Embryonic facial prominence (tissue), 1 donor: ENCODE measurements around the gene KRR1.
"Not testable (repeated sequence)": the region's sequence is repeated elsewhere in the genome, so short reads cannot be mapped to it uniquely, and the experiment has no call there.

Experiments
- DNase-seq: peaks from one replicate; pipeline ENCODE4 v3.0.0-alpha.2; 2016; ENCODE audit errors: extremely low spot score

The KRR1 gene

DNA sequence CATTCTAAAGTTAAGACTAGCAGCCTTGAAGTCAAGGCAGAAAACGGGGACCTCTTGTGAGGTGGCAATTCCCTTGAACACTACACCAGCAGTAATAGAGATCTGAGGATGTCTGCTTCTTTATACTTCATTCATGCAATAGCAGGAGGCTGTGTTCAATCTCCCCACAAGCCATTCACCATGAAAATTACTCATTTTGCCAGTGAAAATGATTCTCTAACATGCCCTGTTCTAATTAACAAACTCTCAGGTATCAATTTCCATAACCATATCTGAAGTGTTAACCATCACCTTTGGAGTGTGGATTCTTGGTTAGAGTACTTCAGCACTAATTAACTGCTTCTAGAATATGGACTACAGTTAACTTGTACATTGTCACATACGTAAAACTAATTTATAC, 34.3 kb downstream of the KRR1 start:
- no peak for DNase-seq

DNA sequence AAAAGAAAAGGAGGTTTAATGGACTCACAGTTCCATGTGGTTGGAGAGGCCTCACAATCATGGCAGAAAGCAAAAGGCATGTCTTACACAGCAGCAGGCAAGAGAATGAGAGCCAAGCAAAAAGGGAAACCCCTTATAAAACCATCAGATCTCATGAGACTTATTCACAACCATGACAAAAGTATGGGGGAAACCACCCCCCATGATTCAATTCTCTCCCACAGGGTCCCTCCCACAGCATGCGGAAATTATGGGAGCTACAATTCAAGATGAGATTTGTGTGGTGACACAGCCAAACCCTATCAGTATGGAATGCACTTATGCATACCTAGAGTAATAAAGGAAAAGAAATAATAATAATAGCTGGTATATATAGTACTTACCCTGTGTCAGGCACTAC, 35.3 kb downstream of the KRR1 start:
- no peak for DNase-seq

DNA sequence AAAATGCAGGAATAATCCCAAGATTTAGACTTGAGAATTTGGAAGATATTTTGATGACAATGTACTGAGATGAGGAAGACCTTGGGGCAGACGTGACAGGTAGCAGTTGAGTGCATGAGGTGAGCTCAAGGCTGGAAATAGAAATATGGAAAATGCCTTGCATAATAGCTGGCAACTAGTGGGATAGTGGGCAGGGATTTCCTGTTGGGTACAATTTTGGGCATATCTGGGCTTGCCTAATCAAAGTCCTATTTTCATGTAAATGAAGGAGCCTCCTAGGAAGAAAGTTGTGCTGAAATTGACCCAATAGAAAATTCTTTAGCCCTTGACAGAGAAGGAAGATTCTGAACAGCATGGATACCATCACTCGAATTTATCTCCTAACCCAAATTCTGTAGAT, 37.3 kb downstream of the KRR1 start:
- DNase-seq: no peak

GRCh38 chr12:75471902-75472890, 39.2 kb downstream of the KRR1 start:
- no peak for DNase-seq

DNA sequence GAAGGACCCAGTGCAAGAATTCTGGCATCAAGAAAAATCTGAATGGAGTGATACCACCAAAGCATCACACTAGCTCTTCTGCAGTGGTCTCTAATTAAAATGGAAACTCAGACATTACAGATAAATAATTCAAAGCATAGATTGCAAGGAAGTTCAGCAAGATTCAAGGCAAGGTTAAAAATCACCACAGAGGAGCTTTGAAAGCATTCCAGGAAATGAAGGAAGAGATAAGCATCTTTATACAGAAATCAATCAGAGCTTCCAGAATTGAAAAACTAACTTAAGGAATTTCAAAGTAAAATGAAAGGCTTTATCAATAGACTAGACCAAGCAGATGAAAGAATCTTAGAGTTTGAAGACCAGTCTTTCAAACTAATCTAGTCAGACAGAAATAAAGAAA, 51.2 kb downstream of the KRR1 start:
- no peak for DNase-seq

DNA sequence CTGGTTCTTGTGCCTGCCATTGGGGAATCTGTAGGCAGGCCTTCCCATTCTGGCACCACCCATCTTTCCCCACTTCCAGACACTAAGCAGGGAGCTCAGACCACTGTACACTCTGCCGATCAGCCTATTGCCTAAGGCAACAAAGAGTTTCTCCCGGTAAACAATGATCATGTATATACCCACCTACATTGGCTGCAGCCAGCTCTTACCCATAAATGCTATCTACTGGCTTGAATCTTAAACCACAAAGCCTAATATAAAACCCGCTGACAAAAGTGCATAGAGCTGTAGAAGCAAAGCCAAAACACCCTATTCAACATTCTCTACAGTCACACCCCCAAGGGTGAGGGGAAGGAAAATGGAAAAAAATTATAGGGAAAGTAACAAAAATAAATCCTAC, 51.7 kb downstream of the KRR1 start:
- no peak for DNase-seq

DNA sequence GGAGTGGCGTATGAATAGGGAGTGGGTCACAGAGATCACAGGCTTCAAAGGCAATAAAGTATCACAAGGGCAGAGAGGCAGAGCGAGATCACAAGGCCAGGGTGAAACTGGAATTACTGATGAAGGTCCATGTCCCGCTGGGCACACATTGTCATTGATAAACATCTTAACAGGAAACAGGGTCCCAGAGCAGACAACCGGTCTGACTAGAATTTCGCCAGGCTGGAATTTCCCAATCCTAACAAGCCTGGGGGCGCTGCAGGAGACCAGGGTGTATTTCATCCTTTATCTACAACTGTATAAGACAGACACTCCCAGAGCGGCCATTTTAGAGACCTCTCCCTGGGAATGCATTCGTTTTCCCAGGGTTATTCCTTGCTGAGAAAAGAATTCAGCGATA, 53.5 kb downstream of the KRR1 start:
- not testable (repeated sequence) for DNase-seq

DNA sequence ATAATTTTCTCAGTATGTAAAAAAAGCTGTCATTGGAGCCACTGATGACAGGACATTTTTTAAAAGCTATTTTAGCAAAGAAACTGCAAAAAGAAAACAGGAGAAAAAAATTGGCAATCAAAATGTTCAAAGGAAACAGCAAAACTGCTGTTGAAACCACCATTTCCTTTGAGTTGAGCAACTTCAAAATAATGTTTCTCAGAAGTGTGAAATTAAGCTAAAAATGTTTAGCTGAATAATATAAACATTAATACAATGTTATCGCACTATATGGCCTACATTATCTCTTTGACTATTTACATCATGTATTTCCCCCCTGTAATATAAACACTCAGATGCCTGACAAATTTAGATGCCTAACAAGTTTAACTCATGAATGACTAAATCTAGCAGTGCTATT, 54.2 kb downstream of the KRR1 start:
- DNase-seq: no peak

DNA sequence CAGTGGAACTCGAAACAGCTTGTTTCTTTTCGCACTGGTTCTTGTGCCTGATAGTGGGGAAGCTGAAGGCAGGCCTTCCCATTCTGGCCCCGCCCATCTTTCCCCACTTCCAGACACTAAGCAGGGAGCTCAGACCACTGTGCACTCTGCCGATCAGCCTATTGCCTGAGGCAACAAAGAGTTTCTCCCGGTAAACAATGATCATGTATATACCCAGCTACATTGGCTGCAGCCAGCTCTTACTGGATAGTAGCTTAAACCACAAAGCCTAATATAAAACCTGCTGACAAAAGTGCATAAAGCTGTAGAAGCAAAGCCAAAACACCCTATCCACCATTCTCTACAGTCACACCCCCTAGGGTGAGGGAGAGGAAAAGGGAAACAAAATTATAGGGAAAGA, 55.6 kb downstream of the KRR1 start:
- DNase-seq: no peak

DNA sequence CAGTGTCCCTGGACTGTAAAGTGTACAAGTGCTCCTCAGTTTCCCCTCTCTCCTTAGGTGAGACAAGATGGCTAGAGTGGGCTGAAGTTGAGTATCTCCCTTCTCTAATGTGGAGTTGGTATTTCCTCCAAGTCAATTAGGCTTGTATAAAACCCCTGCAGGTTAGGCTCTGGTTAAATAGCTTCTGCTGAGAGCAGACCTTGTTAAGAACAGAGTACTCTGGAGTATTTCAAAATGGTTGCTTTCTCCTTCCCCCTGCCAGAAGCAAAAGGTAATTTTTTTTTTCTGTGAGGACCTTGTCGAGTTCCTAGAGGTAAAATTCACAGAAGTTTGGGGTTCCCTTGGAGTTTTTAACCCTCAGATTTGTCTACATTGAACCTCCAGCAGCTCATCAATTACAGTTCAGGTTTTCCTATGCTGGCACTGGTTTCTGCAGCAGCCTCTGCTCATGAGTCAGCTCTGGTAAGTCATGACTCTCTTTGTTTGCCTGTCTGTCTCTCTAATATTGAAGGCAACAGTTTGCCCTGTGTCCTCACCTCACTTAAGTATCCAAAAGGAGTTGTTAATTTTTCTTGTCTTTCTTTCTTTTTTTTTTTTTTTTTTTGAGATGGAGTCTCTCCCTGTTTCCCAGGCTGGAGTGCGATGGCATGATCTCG, 58.6 kb downstream of the KRR1 start:
- DNase-seq: no peak

DNA sequence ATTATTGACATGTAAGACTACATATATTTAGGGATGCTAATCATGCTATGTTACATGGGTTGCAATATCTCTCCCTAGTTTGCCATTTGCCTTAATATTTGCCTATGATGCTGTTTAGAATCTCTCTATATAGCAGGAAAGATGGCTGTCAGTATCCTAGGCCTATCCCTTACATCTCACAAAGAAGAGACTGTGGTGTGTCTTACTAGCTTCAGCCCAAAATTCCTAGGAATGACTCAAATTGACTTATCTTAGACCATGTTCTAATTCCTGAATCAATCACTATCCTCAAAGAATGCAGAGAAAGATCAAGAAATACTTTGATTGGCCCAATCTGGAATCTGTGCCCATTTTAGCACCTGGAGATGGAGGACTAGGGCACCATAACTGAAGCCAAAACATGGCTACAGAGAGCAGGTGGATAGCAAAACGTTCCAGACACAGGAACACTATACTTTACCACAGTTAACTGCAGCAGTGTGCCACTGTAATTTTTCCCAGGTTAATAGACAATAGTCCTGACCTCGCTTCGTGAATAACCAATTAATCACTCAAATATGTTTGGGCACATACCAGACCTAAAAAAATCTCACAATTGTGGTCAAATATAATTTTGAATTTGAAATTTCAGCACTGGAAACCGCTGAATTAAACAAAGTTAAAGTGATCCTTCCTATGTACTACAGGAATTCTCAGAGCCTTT, 63.6 kb downstream of the KRR1 start:
- no peak for DNase-seq

DNA sequence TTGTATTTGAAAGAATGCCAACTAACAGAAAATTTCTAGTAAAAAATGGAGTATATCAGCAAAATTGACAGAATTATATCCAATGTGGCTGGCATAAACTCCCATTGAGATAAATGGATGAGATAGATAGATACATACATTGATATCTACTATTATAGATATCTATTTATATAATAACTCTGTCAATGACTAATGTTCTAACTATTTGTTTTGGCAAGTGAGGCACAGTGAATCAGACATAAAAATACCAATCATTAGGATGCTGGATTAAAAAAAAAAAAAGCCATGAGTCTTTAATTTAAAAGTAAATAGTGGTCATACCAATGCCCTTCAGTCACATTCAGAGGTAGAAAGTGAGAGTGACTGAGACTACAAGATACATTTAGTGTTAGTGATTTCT, 64.6 kb downstream of the KRR1 start:
- no peak for DNase-seq

DNA sequence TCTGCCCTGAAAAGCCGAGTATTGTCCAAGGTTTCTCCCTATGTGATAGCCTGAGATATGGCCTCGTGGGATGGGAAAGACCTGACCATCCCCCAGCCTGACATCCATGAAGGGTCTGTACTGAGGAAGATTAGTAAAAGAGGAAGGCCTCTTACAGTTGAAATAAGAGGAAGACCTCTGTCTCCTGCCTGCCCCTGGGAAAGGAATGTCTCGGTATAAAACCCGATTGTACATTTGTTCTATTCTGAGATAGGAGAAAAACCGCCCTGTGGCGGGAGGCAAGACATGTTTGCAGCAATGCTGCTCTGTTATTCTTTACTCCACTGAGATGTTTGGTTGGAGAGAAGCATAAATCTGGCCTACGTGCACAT, 66.3 kb downstream of the KRR1 start:
- not testable (repeated sequence) for DNase-seq

DNA sequence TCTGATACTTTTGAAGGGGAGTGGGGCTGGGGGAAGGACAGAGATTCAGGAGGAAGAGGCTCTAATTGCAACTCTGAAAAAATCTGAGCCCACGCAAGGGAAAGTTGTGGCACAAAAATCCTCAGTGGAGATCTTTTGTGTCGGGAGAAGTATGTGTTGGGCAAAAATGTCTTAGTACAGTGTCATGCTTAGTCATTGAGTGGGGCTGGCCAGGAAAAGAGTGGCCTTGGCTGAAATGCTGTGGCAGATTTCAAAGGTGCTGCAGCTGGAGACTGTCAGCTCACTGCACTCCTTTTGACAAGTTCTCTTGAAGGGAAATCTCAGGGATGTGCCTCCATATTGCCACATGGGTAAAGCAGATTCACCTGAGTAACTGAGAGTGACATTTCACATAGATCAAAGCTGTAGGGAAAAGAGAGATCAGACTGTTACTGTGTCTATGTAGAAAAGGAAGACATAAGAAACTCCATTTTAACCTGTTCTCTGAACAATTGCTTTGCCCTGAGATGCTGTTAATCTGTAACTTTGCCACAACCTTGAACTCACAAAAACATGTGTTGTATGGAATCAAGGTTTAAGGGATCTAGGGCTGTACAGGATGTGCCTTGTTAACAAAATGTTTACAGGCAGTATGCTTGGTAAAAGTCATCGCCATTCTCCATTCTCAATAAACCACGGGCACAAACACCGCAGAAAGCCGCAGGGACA, 66.8 kb downstream of the KRR1 start:
- DNase-seq: no peak

- DNase-seq: no peak
These were observed 67.7 kb downstream of the KRR1 start for GRCh38 chr12:75443709-75444108.

GRCh38 chr12:75442454-75442853, 69.0 kb downstream of the KRR1 start:
- DNase-seq: not testable (repeated sequence)

- DNase-seq: not testable (repeated sequence)
These were observed 69.5 kb downstream of the KRR1 start for GRCh38 chr12:75441687-75442449.
